HG03196 (cell line): ENCODE measurements around the gene BOC.

Source experiments
- ATAC-seq: cut with Tn5 transposase; IDR thresholded peaks from one replicate; pipeline ENCODE4 v1.9.1; 2021; ENCODE audit not compliant: unreplicated experiment

The BOC gene

GRCh38 chr3:113331187-113331586, 119.8 kb downstream of the BOC start:
- ATAC-seq: no peak
